GM21723 (cell line): ENCODE results near the gene HOMER3.
"Not testable (repeated sequence)": the region's sequence is repeated elsewhere in the genome, so short reads cannot be mapped to it uniquely, and the experiment has no call there.

Experiments
- ATAC-seq: cut with Tn5 transposase; IDR thresholded peaks from one replicate; pipeline ENCODE4 v1.9.1; 2021; ENCODE audit warnings: mild to moderate bottlenecking, moderate library complexity; ENCODE audit not compliant: unreplicated experiment

HOMER3 gene

DNA sequence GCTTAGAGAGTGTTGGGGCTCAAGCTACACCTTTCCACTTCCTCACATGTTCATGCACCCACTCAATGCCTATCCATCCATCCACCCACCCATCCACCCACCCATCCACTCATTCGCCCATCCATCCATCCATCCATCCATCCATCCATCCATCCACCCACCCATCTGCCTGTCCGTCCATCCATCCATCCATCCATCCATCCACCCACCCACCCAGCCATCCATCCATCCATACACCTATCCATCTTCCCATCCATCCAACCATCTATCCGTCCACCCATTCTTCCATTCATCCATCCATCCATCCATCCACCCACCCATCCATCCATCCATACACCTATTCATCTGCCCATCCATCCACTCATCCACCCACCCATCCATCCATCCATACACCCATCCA lies 13.1 kb upstream of the HOMER3 start:
- no peak for ATAC-seq

GRCh38 chr19:18952364-18953003 lies 11.5 kb upstream of the HOMER3 start:
- not testable (repeated sequence) for ATAC-seq

DNA sequence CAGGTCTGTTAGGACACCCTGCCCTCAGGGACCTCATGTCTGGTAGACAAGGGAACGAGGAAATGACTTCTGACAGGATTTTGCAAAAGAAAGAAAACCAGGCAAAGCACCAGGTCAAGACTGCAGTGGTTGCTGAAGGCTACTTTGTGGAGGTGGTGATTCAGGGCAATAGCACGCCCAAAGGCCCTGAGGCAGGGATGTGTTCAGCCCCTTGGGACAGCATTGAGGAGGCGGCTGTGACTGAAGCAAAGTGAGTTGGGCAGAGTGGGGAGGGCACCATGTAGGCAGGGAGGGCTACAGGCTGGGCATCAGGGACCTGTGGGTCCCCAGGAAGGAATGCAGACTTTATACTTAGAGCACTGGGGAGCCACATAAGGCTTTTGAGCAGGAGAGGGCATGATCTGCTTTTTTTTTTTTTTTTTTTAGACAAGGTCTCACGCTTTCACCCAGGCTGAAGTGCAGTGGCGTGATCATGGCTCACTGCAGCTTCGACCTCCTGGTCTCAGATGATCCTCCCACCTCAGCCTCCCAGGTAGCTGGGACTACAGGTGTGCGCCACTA lies 10.8 kb upstream of the HOMER3 start:
- ATAC-seq: no peak

DNA sequence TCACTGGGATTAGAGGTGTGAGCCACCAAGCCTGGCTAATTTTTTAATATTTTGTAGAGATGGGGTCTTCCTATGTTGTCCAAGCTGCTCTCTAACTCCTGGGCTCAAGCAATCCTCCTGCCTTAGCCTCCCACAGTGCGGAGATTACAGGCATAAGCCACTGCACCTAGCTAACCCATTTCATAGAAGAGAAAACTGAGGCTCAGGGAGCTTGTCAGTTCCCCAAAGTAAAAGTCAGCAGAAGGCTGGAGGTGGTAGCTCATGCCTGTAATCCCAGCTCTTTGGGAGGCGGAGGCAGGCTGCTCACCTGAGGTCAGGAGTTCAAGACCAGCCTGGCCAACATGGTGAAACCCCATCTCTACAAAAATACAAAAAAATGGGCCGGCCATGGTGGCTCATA lies 8.8 kb upstream of the HOMER3 start:
- ATAC-seq: no peak

GRCh38 chr19:18948976-18949356 lies 7.9 kb upstream of the HOMER3 start:
- ATAC-seq: no peak

DNA sequence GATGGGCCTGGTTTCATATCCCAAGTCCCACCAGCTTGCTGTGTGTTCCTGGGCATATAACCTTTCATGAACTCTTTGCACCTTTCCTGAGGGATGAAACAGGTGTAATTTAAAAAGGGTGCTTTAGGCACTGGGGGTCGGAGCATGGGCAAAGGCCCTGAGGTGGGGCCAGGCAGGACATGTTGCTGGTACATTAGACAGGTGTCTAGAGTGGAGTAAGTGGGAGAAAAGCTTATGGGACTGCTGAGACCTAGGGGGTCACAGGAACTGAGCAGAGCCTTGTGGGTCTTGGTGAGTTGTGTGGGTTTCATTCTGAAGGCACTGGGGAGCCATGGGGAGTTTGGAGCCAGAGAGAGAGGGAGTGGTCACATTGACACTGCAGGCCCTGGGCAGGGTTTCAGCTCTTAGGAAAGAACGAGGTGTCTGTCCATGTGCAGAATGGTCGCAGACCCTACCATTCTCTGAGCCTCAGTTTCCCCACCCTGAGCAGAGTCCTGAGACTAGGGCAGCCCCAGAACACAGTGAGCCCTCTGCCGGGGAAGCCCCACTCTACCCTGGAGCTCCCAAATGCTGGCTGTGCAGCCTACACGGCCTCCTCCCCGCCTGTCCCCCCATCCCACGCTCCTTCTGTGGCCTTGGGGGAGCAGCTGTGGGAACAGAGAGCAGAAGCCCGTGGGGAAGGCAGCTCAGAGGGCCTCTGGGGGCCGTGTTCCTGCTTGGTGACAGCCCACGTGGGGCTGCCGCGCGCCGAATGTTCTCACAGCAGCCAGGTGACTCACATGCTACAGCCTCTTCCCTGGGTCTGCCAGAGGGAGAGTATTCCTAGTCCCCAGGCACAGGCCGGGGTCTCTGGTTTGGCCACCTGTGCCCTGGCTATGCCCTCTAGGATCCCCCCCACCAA lies 7.3 kb upstream of the HOMER3 start:
- ATAC-seq: no peak

- no peak for ATAC-seq
These were observed 5.9 kb upstream of the HOMER3 start for GRCh38 chr19:18946918-18947317.

- no peak for ATAC-seq
These were observed 5.3 kb upstream of the HOMER3 start for GRCh38 chr19:18946335-18946734.

- ATAC-seq: no peak
These were observed 4.3 kb upstream of the HOMER3 start for GRCh38 chr19:18945297-18945696.

- ATAC-seq: no peak
These were observed 2.4 kb upstream of the HOMER3 start for GRCh38 chr19:18943465-18943864.

GRCh38 chr19:18942692-18943091 lies 1.7 kb upstream of the HOMER3 start:
- ATAC-seq: no peak

DNA sequence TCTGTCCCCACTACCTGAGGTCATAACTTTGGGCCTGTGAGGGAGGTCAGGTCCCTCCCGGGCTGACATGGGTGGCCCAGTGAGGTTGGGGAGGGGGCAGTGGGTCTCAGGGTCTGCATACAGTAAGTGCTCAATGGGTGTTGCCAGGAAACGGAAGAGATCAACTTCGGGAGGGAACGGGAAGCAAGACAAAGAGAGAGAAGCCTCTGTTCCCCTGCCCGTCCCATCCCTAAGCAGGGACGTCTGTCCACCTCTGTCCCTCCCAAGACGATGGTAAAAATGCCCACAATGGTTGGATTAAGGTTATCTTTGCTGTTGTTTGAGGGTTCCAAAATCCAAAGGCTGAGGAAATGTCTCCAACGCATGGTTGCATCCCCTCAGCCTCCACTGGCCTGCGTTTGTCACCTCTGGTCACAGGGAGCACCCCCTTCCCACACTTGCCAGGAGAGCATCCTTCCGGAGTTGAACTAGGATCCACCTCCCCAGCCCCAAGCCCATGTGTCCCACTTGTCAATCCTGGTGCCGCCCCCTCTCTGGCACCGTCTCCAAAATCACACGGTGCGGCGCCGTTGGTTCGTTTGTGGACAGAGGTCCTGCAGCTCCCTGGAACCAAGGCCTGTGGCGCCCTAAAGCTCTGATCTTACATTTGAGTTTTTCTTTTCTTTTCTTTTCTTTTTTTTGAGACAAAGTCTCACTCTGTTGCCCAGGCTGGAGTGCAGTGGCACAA lies 774 bp upstream of the HOMER3 start:
- ATAC-seq: no peak

- ATAC-seq: no peak
These were observed 872 bp downstream of the HOMER3 start for GRCh38 chr19:18939922-18940768.

- ATAC-seq: no peak
These were observed 1.9 kb downstream of the HOMER3 start for GRCh38 chr19:18939163-18939562.

- no peak for ATAC-seq
These were observed 7.7 kb downstream of the HOMER3 start for GRCh38 chr19:18933297-18933696.

DNA sequence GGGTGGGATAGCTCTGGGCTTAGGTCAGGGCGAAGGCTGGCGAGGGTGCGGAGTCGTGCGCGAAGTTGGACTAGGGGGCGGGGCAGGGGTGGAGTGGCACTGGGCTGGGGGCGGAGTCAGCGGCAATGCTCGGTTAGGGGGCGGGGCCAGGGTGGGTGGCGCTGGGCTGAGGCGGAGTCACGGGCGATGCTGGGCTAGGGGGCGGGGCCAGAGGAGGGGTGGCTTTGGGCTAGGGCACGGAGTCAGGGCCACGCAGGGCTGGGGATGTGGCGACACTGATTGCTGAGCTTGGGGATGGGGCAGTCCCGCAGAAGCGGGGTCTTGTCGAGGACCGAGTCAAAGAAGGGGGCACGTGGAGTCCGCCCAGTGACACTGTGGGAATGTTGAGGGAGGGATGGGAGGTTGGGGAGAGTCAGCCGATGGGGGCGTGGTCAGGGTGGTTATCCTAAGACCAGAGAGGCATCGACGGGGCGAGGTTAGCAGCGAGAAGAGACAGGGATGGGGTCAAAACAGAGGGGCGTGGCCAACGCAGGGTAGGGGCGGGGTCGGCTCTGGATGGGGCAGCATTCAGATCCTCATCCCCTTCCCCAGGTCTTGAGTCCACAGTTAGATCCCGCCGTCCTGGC lies 8.7 kb downstream of the HOMER3 start:
- ATAC-seq: no peak

DNA sequence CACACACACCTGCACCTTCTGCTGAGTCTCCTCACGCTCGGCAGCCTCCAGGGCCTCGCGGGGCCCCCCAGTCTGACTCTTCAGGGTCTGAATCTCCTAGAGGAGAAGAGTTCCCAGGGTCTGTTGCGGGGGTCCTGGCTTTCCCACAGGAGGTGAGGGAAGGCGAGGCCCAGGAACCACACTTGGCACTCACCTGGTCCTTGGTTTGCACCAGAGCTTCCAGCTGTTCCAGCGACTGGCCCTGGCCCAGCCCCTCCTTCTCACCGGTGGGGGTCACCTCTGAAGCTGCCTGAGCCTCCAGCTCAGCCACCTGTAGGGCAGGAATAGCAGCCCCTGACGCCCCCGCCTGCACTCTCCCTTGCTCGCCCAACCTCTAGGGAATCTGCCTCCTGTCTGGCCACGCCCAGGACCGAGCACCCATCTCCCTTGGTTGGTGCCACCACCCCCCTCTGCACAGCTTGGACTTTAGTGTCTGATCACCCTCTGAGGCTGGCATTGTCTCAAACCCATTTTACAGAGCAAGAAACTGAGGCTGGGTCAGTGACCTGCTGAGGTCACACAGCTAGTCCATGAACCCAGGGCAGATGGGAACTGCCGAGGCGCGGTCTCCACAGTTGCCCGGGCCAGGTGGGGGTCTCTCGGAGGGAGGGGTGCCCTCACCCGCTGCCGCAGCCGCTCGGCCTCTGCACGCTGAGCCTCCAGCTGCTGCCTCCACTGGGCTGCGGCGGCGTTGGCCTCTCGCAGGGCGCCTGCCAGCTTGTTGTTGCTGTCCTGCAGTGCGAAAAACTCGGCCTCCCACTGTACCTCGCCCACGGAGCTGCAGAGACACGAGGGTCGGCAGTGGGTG lies 9.5 kb downstream of the HOMER3 start:
- no peak for ATAC-seq

GRCh38 chr19:18929311-18929710 lies 11.7 kb downstream of the HOMER3 start:
- ATAC-seq: no peak
